GM23248 (cell line): ENCODE results near the gene ORM2.

Experiments used
- EZH2 ChIP-seq: fragments of 200-600 bp; sonication (generic); IDR thresholded peaks from 2 replicates; pipeline ENCODE4 v1.6.1; 2018; ENCODE audit warnings: antibody characterized with exemption, mild to moderate bottlenecking; ENCODE audit not compliant: insufficient read depth, poor library complexity, severe bottlenecking
- EZH2phosphoT487 ChIP-seq: fragments of 200-600 bp; sonication (generic); IDR thresholded peaks from 2 replicates; pipeline ENCODE4 v1.6.1; 2018; ENCODE audit warnings: antibody characterized with exemption, moderate library complexity, mild to moderate bottlenecking, low read depth; ENCODE audit not compliant: insufficient read depth

- TF ChIP-seq EZH2 (no peak), EZH2phosphoT487 (no peak)
Measured at GRCh38 chr9:114363424-114363823, 33.8 kb downstream of the ORM2 start.
